ENCODE measurements around the gene APLF.

DNA sequence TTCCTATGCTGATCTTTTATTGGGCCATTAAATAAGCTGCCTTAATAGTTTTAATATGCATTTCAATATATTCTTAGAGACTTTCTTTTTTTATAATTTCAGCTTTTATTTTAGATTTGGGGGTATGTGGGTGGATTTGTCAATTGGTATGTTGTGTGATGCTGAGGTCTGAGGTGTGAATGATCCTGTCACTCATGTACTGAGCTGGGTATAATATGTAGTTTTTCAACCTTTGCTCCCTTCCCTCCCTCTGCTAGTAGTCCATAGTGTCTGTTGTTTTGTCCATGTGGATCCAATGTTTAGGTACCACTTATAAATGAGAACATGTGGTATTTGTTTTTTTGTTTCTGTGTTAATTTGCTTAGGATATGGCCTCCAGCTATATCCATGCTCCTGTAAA, 140.5 kb downstream of the APLF start:
- TF ChIP-seq POLR2A (IDR thresholded peaks at IDR 0.05; ENCODE audit: low read length) (no peak), GATA1 (IDR thresholded peaks at IDR 0.05; ENCODE audit: low read depth, low read length) (no peak)

Data from erythroblast (primary cell).